ENCODE results near the gene FOXJ1.

DNA sequence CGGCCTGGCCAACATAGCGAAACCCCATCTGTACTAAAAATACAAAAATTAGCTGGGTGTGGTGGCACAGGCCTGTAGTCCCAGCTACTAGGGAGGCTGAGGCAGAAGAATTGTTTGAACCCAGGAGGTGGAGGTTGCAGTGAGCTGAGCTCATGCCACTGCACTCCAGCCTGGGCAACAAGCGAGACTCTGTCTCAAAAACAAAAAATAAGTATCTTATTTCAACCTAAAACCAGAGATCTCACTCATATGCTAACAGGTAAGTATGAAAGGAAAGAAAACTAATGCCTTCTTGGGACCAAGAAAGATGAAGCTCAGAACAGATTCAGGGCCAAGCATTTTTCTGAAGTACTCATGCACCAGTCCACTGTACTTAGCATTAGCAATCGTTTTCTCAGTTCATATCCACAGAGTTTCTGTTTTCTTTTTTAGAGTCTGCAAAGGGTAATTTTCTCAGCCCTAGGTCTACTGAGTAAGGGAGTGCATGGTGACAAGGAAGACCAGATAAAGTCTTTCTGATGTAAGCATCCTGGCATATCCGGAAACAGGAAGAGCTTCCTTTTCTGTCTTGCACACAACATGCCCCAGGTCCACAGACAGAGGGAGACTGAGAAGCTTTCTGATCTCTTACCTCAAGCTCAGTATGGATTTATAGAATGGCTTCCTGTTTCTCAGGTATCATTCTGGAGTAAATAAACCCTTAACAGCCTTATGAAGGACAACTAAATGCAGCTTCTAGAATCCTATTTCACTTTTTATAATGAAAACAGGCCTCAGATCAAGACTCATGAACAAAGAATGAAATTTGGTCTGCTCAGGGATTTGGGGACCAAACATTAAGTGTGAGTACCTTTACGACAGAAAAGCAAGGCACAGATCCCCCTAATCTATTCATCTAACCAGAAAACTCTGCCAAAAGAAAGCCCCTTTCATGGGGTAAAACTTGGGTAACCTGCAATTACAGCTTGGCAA is 38.7 kb upstream of the FOXJ1 start:
- TF ChIP-seq, protein P1, sequence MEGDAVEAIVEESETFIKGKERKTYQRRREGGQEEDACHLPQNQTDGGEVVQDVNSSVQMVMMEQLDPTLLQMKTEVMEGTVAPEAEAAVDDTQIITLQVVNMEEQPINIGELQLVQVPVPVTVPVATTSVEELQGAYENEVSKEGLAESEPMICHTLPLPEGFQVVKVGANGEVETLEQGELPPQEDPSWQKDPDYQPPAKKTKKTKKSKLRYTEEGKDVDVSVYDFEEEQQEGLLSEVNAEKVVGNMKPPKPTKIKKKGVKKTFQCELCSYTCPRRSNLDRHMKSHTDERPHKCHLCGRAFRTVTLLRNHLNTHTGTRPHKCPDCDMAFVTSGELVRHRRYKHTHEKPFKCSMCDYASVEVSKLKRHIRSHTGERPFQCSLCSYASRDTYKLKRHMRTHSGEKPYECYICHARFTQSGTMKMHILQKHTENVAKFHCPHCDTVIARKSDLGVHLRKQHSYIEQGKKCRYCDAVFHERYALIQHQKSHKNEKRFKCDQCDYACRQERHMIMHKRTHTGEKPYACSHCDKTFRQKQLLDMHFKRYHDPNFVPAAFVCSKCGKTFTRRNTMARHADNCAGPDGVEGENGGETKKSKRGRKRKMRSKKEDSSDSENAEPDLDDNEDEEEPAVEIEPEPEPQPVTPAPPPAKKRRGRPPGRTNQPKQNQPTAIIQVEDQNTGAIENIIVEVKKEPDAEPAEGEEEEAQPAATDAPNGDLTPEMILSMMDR (IDR thresholded peaks at IDR 0.05), result peak in 2 of 6 experiments; percentile 9 to 18
- TF ChIP-seq POLR2A (IDR thresholded peaks at IDR 0.05), result no peak
